GM21515 (cell line): ENCODE measurements around the gene SEMA3F.

Experiments
- ATAC-seq: cut with Tn5 transposase; IDR thresholded peaks from one replicate; pipeline ENCODE4 v1.9.1; 2021; ENCODE audit not compliant: unreplicated experiment

The SEMA3F gene

DNA sequence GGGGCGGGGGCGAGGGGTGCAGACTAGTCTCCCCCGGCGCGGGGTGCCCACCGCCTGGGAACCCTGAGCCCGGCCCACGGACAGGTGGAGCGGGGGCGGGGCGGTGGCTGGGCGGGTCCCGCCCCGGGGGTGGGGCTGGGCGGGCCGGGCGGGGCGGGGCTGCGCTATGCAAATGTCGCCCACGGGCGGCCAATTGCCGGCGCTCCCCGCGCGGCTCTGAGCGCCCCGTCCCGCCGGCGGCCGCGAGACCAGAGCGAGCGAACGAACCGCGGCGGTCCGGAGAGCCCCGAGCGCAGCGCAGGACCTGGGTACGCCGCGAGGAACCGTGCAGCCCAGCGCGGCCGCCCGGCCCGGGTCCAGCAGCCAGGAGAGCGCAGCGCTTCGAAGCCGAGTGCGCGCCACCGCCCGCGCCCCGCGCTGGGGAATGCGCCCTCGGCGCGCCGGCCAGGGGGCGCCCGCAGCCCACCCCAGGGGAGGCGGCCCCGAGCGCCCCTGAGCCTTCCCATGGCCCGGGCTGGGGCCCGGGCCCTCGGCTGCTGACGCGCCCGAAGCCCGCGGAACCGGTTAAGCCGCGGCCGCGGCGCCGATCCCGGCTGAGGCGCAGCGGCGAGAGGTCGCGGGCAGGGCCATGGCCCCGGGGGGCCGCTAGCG lies at the start of gene SEMA3F:
Gene SEMA3F, plus strand, starts transcription at position 485 of the 651 bp plus-strand sequence. CDS start 4,299 bp downstream, outside the sequence.
- peak; percentile 73 for ATAC-seq

DNA sequence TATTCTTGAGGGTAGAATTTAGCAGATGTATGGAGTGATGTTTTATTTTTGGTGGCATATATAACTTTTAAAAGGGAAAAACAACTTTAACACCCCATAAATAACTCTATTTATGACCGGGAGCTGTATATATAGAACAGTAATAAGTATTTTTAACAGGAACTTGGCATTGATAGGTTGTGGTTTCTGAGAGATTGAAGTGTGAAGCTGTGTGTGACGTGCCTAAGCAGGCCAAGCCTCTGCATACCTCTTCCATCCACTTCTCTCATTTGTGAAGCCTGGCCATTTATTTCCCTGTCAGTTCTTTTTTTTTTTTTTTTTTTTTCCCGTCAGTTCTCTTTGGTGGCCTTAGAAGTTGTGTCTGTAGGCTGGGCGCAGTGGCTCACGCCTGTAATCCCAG lies 43.4 kb upstream of the SEMA3F start:
- ATAC-seq, result no peak

DNA sequence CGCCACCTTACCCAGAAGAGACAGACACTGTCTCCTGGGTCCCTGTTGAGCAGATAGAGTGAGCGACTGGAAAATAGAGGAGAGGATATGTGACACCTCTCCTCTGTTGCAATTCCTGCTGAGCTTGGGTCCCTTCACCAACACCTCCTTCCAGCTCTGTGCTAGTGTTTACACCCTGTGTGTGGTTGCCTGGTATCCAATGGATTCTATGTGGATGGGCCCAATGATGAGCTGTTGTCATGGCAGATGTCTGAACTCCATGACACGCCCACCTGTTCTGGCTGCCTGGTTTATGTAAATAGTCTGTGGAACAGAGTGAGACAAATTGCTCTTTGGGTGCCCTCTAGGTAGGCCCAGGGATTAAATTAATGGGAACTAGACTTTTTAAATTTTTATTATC lies 42.7 kb upstream of the SEMA3F start:
- no peak for ATAC-seq

DNA sequence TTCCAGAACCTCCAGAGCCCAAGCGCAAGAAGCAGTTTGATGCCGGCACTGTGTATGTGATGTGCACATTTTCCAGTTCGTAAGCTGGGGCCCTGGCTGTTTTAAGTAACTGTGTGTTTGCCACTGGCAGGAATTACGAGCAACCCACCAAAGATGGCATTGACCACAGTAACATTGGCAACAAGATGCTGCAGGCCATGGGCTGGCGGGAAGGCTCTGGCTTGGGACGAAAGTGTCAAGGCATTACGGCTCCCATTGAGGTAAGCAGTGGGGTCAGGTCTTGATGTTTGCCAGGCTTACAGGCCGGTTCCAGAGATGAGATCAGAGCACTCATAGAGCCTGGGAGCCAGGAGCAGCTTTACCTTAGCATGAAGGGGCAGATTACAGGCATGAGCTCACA lies 38.0 kb upstream of the SEMA3F start:
- no peak for ATAC-seq

DNA sequence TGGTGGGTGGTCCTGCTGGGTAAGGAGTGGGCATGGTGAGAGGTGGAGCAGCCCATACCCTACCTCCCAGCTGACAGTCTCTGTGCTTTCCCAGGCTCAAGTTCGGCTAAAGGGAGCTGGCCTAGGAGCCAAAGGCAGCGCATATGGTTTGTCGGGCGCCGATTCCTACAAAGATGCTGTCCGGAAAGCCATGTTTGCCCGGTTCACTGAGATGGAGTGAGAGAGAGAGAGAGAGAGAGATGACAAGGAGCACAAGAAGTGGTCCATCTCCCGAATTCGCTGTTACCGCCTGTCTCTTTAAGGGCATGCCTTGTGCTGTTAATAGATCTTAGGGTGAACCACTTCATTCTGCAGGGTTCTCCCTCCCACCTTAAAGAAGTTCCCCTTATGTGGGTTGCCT lies 36.9 kb upstream of the SEMA3F start:
- no peak for ATAC-seq

DNA sequence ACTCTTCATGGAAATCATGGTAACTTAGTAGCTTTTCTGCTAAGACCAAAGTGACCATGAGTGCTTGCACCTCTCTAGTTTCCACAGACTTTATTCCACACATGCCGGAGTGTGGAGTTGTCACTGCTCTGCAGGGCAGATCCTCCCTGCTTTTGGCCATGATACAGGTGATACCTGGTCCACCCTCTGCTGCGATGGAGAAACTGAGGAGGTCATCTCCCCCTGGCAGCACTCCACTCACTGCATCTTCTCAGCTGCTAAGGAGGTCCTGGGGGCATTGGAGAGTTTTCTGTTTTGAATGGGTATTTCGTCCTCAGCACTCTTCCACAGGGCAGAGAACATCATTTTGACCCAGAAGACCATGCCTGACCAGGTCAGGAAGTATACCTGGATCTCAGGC lies 35.3 kb upstream of the SEMA3F start:
- no peak for ATAC-seq

DNA sequence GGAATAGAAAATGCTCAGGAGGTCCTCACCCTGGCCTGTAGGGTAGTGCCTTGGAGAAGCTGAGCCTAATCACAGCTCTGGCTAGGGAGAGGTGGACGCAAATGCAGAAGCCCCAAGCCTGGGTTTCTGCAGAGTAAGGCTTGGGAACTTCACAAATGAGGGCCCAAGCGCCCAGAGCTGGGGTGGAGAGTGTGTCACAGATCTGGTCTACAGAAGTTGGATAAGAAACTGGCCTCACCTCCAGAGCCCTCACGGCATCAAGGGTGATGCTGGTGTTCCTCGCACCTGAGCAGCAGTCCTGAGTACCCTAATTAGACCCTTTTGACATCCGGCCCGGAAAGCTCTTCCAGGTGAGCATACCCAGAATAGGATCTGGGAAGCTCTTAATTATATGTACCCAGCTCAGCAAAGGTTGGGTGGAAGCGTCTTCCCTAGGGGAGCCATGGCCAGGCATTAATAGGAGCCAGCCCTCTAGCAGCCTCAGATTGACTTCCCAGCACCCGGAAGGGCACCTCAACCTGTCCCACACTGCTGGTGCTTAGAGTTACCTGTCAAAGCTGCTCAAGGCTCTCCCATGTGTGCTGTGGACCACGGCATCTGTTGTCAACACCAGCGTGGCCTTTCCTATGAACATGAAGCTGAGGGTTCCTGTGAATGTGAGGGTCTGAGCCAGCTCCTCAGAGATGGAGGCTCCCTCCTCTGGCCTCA lies 34.6 kb upstream of the SEMA3F start:
- no peak for ATAC-seq

DNA sequence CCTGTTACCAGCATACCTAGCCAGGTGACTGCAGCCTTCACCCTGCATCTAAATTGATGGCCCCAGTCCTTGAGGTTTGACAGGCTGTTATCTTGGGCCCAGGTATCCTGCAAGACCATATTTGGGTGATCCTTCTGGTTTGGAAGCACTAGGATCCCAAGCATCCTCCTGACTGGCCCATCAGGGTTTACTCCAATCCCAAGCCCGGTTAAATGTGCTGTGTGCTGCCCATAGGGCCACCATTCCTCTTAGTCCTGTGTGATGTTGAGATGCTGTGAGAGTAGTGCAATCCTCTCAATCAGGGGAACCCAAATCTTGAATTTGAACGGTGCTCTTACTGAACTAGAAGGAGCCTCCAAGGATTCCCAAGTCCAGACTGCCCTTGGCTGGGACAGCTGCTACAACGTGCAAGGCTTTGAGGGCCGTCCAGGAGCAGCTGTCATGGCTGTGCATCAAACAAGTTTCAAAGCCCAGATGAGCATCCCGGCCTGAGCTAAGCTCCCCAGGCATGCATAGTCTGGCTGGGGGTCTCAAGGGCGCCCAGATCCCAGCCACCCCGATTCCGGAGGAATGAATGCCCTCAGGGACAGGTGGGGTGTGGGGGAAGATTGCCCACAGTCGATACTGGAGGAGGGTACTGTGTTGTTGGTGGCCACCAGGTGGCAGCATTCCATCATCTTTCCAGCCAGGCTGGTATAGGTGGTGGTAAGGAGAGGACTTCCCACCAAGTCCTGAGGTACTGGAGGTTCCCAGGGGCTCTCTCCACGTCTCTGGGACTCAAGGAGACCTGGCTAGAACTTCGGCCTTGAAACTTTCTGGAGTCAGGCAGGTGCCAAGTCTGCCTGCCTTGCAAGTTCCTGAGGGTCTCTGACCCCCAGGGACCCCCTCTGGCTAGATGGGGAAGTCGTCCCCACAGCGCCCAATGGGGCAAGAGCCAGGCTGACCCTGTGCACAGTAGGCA lies 33.8 kb upstream of the SEMA3F start:
- no peak for ATAC-seq

DNA sequence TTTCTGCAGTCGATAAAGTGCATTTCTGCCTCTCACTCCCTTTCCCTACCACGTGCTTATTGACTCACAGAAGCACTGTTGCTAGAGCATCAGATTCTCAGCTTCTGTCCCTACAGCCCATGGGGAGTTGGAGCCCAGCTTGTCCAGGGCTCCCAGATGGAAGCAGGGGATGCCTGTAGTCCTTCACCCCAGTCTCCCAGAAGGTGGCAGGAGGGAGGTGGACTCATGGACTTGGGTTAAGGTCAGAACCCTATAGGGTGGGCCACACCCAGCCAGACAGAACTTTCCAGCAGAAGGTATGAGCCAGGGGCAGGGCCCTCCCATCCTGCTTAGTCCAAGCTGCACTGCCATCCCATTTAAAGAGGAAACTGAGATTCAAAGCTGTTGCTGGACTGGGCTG lies 33.1 kb upstream of the SEMA3F start:
- no peak for ATAC-seq

DNA sequence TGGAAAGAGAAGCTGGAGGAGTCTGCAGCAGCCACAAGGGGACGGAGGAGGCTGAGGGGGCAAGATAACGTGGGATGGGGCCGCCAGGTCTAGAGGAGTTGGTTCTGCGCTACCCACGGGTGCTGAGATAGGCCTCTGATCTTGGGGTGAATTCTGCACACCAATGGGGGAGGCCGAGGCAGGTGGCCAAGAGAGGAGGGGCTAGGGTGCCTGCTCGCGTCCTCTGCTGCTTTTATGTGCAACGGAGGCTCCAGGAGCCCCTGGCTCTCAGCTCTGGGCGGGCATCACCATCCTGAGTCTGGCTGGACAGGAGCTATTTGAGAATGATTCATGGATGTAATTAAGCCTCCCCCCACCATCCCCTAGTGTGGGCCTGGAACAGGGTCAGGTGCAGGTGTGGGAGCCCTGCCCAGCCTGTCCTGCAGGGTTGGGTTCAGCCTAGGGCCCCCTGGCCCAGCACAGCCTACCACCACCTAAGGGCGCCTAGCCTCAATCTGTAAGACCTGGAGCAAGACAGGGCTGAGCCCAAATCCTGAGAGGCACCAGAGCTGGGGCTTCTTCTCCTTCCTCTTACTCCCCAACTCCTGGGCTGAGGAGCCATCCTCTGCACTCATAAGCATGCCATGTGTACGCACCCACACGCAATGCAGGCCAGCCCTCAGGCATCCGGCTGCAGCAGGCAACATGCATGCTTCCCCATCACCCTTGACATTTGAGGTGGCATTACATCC lies 32.3 kb upstream of the SEMA3F start:
- ATAC-seq, result no peak

DNA sequence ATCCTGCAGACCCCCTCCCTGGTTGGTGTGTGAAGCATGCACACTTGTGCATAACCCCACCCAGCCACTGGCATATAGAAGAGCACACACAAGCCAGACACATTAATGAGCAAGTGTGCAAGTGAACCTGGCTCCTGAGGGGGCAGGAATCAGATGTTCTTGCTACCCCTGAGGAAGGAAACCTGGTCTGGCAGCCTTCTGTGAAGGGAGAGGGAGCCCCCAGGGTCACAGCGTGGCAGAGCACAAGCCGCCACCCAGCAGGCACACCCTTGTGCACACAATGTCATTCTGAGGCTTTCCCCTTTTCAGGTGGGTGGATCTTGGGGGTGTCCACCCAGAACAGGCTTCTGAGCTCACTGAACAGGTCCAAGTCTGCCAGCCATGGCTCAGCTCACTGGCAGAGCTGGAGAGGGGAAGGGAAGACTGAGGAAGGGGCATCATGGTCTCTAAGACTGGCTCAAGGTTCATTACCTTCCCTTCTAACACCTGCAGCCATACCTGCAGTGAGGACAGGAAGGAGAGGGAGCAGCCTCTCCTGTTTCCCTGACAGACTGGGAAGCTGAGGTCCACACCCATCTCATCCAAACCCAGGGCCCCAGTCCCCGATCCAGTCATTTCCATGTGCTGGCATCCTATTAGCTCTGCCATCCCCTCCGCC lies 31.6 kb upstream of the SEMA3F start:
- ATAC-seq, result no peak

DNA sequence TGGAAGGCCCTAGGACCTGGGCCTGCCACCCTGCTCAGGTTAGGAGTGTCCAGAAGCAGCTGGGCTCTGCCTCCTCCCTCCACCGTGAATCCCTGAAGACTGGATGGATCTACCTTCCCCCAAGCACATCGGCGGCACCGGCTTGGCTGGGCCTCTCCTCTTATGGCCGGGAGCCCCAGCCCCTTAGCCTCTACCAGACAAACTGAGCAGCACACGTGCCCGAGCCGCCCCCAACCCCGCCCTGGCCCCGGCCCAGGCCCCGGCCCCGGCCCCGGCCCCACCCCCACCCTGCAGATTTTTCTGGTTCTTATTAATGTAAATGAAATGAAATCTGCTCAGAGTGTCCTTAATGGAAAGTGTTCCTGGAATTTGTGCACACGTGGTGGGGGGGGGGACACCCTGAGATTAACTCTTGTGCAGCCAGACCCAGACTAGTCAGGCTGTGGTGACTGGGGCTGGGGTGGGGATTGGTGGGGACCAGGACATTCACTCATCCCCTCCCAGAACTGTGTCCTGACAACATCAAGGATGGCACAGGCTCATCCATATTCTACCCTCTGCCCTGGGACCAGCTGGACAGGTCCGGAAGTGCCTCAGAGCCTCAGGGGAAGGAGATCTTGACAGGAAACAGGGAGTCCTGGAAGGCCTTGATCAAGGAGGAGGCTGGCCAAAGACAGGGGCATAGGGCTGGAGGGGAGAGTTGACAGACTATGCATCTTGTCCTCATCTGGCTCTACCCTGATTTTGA lies 30.9 kb upstream of the SEMA3F start:
- ATAC-seq, result no peak

DNA sequence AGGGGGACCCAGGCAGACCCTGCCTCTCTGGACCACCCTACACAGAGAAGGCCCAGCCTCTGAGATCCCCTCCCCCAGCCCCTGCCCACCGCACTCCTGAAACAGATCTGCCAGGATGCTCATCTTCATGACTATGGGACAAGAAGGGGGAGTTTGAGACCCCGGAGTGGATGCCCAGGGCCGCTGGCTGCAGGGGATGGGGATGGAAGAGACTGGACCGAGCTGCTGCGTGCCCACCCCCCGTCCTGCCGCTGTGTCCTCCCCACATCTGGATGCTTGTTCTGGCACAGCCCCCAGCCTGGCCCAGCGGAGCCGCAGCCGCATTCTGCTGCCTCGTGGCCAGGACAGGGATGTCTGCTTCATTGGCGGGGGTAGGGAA lies 30.3 kb upstream of the SEMA3F start:
- no peak for ATAC-seq

DNA sequence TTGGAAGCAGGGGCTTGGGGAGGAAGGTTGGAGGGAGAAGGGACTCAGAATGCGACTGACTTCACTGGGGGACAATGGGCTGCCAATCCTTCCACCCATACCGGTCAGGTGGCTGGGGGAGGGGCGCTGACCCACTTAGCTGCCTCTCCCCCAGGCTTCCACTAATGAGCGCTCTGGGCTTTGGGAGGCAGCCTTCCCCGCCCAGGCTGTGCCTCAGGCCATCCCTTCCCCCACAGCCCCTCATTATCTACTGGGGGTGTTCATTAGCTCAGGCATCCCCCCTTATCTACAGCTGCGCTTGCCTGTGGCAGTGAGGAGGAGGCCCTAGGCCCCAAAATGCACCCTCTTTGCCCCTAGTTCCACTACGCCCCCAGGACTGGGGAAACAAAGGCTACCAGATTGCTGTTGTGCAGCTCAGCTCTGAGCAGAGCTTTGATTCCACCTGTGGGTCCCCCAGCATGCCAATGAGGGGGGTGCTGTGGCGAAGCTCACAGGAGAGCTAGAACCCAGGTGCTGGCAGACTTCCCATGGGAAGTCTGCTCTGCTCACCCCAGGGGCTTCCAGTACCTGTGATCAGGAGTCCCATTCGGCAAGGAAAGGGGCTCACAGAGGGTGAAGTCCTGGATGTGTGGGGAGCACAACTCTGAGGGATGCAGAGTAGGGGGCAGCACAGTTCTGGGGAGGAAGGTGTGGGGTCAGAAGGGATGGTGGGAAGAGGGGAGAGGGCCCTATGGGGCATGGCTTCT lies 29.4 kb upstream of the SEMA3F start:
- no peak for ATAC-seq

DNA sequence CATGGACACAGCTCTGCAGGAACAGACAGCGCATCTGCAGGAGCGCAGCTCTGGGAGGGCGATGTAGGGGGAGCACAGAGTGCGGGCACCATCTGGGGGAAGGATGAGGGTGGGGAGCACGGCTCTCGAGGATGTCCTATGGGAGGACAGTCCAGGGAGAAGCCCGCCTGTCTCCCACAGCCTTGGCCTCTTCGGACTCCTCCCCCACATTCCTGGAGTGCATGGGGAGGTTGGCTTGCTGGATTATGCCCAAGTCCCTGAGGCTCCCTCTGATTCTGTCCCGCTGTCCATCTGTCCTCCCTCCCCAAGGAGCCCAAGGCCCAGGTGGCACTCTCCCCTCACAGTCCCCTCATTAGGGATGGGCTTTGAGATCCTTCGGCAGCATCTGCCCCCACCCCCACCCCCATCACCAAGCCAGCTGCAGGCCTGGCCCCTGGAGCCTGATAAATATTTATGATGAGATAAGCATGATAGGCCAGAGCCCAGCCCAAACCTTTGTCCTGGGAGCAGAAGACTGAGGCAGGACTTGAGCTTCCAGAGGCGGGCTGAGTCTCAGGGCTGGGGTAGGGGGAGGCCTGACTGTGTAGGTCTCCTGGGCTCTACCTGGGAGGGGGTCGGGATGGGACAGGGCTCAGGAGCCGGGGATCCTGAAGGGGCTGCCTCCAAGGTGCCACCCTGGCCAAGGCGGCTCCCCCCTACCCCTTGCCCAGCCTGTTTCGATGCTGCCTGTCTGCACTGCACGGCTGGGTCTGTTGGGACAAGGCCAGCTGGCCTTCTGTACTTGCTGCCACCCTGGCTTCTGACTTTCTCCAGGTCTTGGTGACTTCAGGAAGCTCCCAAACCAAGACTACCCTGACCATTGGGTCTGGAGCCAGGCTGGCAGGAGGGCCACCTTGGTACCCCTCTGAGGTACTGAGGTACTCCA lies 28.6 kb upstream of the SEMA3F start:
- ATAC-seq, result no peak

DNA sequence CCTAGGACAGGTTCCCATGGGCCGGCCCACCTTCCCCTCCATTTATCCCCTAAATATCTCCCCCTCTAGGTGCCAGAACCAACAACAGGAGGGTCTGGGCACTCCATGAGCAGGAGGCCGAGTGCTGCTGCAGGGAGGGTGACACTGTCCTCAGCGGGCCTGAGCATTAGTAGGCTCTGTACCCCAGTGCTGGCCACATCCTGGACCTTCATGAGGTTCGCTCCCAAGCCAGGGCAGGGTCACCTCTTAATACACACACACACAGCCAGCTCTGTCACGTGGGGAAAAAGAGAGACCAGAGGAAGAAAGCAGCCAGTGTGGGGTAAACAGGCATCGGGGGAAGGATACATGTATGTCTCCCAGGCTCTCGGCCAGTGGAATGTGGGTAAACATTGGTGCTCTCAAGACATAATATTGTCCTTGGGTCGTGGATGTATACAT lies 27.9 kb upstream of the SEMA3F start:
- no peak for ATAC-seq

DNA sequence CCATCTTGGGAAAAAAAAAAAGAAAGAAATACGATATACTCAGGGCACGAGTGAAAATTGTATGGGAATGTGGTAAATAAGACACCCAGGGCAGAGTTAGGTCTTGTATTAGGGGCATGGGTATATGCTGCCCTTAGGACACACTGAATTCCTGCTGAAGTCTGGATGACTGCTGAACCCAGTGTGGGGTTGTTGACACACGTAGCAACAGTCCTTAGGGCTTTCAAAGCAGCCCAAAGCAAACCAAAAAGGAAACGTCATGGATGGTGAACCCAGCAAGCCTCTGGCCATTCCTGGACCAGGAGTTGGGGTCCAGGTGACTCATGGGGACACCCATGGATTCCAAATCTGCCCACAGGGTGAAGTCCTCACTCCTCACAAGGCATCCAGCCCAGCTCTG lies 27.1 kb upstream of the SEMA3F start:
- no peak for ATAC-seq

DNA sequence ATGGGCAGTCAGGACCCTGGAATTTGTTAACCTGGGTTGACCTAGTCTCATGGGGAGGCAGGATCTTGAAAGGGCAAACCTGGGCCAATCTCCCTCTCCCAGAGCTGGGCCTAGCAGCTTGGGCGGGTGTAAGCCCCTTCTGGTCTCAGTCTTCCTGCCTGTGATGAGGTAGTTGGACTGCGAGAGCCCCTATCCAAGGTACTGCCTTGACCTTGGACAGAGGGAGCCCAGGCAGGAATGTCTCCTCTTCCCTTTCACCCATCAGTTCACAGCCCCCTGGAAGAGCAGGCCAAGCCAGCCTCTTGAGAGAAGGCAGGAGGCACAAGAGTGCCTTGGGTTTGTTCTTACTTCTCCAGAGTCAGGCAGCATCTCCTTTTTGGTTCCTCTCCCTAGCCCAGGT lies 24.7 kb upstream of the SEMA3F start:
- ATAC-seq, result no peak
